ENCODE results near the gene ZBTB45.
A peak's percentile ranks its signal among the peaks of the same experiment; 100 is the strongest.

ZBTB45 gene

DNA sequence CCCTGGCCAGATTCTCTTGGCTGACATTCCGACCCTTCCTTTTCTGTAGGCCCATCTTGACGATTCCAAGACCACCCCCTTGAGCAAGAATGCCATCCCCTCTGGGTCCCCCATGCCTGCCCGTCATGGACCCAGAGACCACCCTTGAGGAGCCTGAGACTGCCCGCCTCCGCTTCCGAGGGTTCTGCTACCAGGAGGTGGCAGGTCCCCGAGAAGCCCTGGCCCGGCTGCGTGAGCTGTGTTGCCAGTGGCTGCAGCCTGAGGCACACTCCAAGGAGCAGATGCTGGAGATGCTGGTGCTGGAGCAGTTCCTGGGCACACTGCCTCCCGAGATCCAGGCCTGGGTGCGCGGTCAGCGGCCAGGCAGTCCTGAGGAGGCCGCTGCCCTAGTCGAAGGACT, 42.5 kb downstream of the ZBTB45 start:
- H3K23ac ChIP-seq (ENCODE audit: low read length): no peak overlapping the region
- no peak overlapping the region for H3K4me3 ChIP-seq (ENCODE audit: low read depth, low read length)
- no peaks in the 10 kb centered on the region for H3K27me3 ChIP-seq (ENCODE audit: insufficient read depth, low read length)
- peaks cover 7 to 13% of the 10 kb centered on the region in 2 experiments for H3K4me1 ChIP-seq (ENCODE audit: control insufficient read depth in 1 of 2, insufficient read depth in 2 of 2, low read length in 2 of 2)
- peaks cover 3% of the 10 kb centered on the region for H3K79me2 ChIP-seq (ENCODE audit: control insufficient read depth, insufficient read depth, low read length, poor library complexity)
- H3K4ac ChIP-seq (ENCODE audit: low read depth, low read length): no peak overlapping the region
- H3K36me3 ChIP-seq (ENCODE audit: control insufficient read depth in 1 of 2, insufficient read depth in 2 of 2, low read length in 2 of 2): peaks cover 24 to 28% of the 10 kb centered on the region in 2 experiments
- no peaks in the 10 kb centered on the region for H3K9me3 ChIP-seq (ENCODE audit: insufficient read depth, low read depth, low read length)
- H3K79me1 ChIP-seq (ENCODE audit: low read length): peaks cover 11% of the 10 kb centered on the region
- H4K12ac ChIP-seq (ENCODE audit: low read depth, low read length): peak overlapping the region; percentile 34
- H3K14ac ChIP-seq (ENCODE audit: low read length): no peak overlapping the region
- H2AK5ac ChIP-seq (ENCODE audit: low read length): no peak overlapping the region
- no peak overlapping the region for H2BK12ac ChIP-seq (ENCODE audit: low read length)
- no peak for DNase-seq
- H2BK5ac ChIP-seq (ENCODE audit: low read depth, low read length, poor library complexity): no peak overlapping the region
- H3K27ac ChIP-seq (ENCODE audit: low read depth, low read length): no peak overlapping the region
- H3K4me2 ChIP-seq (ENCODE audit: low read length): peak overlapping the region; percentile 98
- peak overlapping the region; percentile 36 for H4K8ac ChIP-seq (ENCODE audit: low read depth, low read length)
- no peak overlapping the region for H3K18ac ChIP-seq (ENCODE audit: low read length)
- peak overlapping the region; percentile 6 for H2AFZ ChIP-seq (ENCODE audit: insufficient read depth, low read length, poor library complexity)
- H3K9ac ChIP-seq (ENCODE audit: low read length): no peak overlapping the region
- no peak overlapping the region for H2BK120ac ChIP-seq (ENCODE audit: insufficient read depth, low read length, poor library complexity)
- WGBS (ENCODE audit: extremely low coverage, insufficient coverage, insufficient read length): no CpG with 5 or more reads among the region's 15 CpGs
- H4K91ac ChIP-seq (ENCODE audit: low read depth, low read length): no peak overlapping the region

DNA sequence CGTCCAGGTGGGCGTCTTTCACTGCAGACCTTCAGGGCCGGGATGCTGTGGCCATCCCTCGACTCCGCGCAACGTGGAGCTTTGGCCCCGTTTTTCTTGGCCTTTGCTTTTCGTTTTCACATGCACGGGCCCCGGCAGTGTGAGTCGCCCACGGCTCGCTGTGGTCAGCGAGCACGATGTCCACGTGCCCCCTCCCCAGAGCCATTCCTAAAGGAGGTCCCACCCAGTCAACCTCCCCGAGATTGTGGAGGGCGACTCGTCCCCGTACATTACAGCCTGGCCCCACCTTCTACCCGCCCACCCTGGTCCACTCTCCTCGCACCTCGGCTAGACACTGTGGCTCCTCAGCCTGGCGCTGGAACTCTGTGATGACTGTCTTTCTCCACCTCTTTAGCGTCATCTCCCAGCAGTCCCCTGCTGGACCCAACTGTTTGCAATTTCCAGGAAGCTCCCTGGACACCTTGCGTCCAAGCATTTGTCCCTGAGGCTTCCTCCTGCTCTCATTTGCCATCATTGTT, 43.1 kb downstream of the ZBTB45 start:
- peak overlapping the region; percentile 6 for H2AK5ac ChIP-seq (ENCODE audit: low read length)
- H3K27ac ChIP-seq (ENCODE audit: low read depth, low read length): peak overlapping the region; percentile 87
- no CpG with 5 or more reads among the region's 27 CpGs for WGBS (ENCODE audit: extremely low coverage, insufficient coverage, insufficient read length)
- H3K79me2 ChIP-seq (ENCODE audit: control insufficient read depth, insufficient read depth, low read length, poor library complexity): peaks cover 3% of the 10 kb centered on the region
- peak overlapping the region; percentile 16 for H2BK5ac ChIP-seq (ENCODE audit: low read depth, low read length, poor library complexity)
- H3K4me2 ChIP-seq (ENCODE audit: low read length): peak overlapping the region; percentile 98
- peaks cover 30 to 34% of the 10 kb centered on the region in 2 experiments for H3K36me3 ChIP-seq (ENCODE audit: control insufficient read depth in 1 of 2, insufficient read depth in 2 of 2, low read length in 2 of 2)
- peak overlapping the region; percentile 53 for H3K4ac ChIP-seq (ENCODE audit: low read depth, low read length)
- DNase-seq: peak in 1 of 2 donors; percentile 35
- peak overlapping the region; percentile 84 for H2AFZ ChIP-seq (ENCODE audit: insufficient read depth, low read length, poor library complexity)
- no peaks in the 10 kb centered on the region for H3K27me3 ChIP-seq (ENCODE audit: insufficient read depth, low read length)
- H3K79me1 ChIP-seq (ENCODE audit: low read length): peaks cover 11% of the 10 kb centered on the region
- H3K14ac ChIP-seq (ENCODE audit: low read length): peak overlapping the region; percentile 65
- peak overlapping the region; percentile 52 for H4K91ac ChIP-seq (ENCODE audit: low read depth, low read length)
- no peak overlapping the region for H2BK12ac ChIP-seq (ENCODE audit: low read length)
- H3K4me1 ChIP-seq (ENCODE audit: control insufficient read depth in 1 of 2, insufficient read depth in 2 of 2, low read length in 2 of 2): peaks cover 7 to 13% of the 10 kb centered on the region in 2 experiments
- peak overlapping the region; percentile 50 for H3K18ac ChIP-seq (ENCODE audit: low read length)
- peak overlapping the region; percentile 73 for H3K4me3 ChIP-seq (ENCODE audit: low read depth, low read length)
- H3K9me3 ChIP-seq (ENCODE audit: insufficient read depth, low read depth, low read length): no peaks in the 10 kb centered on the region
- peak overlapping the region; percentile 78 for H4K8ac ChIP-seq (ENCODE audit: low read depth, low read length)
- peak overlapping the region; percentile 81 for H3K9ac ChIP-seq (ENCODE audit: low read length)
- H4K12ac ChIP-seq (ENCODE audit: low read depth, low read length): peak overlapping the region; percentile 56
- H3K23ac ChIP-seq (ENCODE audit: low read length): no peak overlapping the region
- H2BK120ac ChIP-seq (ENCODE audit: insufficient read depth, low read length, poor library complexity): no peak overlapping the region

DNA sequence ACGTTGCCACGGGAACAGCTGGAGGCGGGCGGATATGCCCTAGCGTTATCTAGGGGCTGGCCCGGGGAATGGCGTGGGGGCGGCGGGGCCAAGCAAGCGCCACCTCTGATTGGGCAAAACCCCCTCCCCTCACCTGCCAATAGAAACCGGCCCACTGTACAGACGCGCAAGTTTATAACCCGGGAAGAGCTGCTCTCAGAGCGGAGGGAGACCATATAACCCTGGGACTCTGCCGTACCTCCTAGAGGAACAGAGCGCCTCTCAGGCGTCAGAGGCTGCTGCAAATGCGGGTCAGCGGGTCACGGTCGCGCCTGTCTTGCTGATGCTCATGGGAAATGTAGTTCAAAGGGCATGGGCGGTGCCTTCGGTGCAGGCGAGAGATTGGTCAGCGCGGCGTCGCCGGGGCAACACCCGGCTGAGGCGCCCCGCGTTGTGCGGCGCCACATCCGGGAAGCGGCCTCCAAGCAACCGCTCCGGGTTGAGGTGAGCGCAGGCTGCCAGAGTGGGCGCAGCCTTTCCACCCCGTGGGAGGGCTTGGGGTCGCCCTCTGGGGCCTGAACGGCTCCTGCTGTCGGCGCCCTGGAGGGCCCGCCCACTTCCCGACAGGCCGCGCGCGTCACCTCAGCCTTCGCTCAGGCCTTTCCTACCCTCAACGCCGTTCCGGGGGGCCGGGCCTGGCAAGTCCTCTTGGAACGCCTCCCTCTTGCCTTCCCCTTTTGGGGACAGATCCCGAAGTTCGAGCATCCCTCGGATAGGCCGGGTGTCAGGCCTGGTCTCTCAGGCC, 43.7 kb downstream of the ZBTB45 start, which contains the start of gene ZNF446:
Gene ZNF446 (plus strand): TSS at position 639 of the 784 bp plus-strand sequence. CDS start 867 bp downstream, outside the sequence.
- Histone ChIP-seq H3K79me1 (ENCODE audit: low read length) (peaks cover 11% of the 10 kb centered on the region), H3K4ac (ENCODE audit: low read depth, low read length) (peak within 1 kb of the TSS; percentile 53), H3K36me3 (ENCODE audit: control insufficient read depth in 1 of 2, insufficient read depth in 2 of 2, low read length in 2 of 2) (peaks cover 27 to 33% of the 10 kb centered on the region in 2 experiments), H4K8ac (ENCODE audit: low read depth, low read length) (peak within 1 kb of the TSS; percentile 78), H3K9ac (ENCODE audit: low read length) (peak within 1 kb of the TSS; percentile 81), H3K4me2 (ENCODE audit: low read length) (peak within 1 kb of the TSS; percentile 98), H2BK5ac (ENCODE audit: low read depth, low read length, poor library complexity) (peak within 1 kb of the TSS; percentile 62), H3K4me1 (ENCODE audit: control insufficient read depth in 1 of 2, insufficient read depth in 2 of 2, low read length in 2 of 2) (peaks cover 7 to 13% of the 10 kb centered on the region in 2 experiments), H3K23ac (ENCODE audit: low read length) (no peak within 1 kb of the TSS), H3K79me2 (ENCODE audit: control insufficient read depth, insufficient read depth, low read length, poor library complexity) (peaks cover 3% of the 10 kb centered on the region), H4K91ac (ENCODE audit: low read depth, low read length) (peak within 1 kb of the TSS; percentile 52), H2BK120ac (ENCODE audit: insufficient read depth, low read length, poor library complexity) (peak within 1 kb of the TSS; percentile 28), H2AK5ac (ENCODE audit: low read length) (peak within 1 kb of the TSS; percentile 49), H2BK12ac (ENCODE audit: low read length) (no peak within 1 kb of the TSS), H2AFZ (ENCODE audit: insufficient read depth, low read length, poor library complexity) (peak within 1 kb of the TSS; percentile 84), H3K27me3 (ENCODE audit: insufficient read depth, low read length) (no peaks in the 10 kb centered on the region), H3K4me3 (ENCODE audit: low read depth, low read length) (peak within 1 kb of the TSS; percentile 73), H3K18ac (ENCODE audit: low read length) (peak within 1 kb of the TSS; percentile 50), H4K12ac (ENCODE audit: low read depth, low read length) (peak within 1 kb of the TSS; percentile 72), H3K14ac (ENCODE audit: low read length) (peak within 1 kb of the TSS; percentile 65), H3K27ac (ENCODE audit: low read depth, low read length) (peak within 1 kb of the TSS; percentile 87), H3K9me3 (ENCODE audit: insufficient read depth, low read depth, low read length) (no peaks in the 10 kb centered on the region)
- WGBS (ENCODE audit: extremely low coverage, insufficient coverage, insufficient read length): no CpG with 5 or more reads among the region's 64 CpGs
- peak; percentile 96 to 98 for DNase-seq

DNA sequence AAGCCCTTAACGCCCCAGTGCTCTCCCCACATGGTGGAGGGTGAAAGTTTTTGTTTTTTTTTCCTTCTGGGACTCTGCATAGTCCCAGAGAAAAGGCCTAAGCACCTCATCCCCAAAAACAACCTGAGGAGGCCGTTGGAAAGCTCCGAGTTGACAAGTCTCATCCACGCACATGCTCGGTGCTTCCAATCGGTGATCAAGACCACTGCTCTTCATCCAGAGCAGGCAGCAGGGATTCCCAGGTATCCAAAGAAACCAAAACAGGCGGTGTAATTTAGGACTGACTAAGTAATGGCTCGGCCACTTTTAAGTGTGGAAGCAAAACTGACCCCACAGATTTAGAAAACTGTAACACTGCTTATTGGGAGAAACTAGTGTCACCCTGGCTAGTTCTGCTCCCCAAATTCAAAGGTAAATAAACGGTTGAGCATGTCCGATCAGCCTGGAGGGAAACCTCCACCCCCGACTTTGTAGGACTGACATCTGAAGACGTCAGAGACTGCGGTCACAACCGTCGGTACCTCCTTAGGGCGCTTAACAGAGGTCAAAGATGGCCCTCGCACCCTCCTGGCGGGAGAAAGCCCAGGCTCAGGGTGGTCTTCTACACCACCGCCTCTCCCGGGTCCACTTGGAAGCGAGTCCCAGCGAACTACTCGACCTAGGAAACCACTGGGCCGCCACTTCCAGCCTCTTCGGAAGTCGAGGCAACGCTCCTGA, 44.5 kb downstream of the ZBTB45 start:
- H2BK12ac ChIP-seq (ENCODE audit: low read length): no peak overlapping the region
- H2BK5ac ChIP-seq (ENCODE audit: low read depth, low read length, poor library complexity): no peak overlapping the region
- peaks cover 3% of the 10 kb centered on the region for H3K79me2 ChIP-seq (ENCODE audit: control insufficient read depth, insufficient read depth, low read length, poor library complexity)
- no CpG with 5 or more reads among the region's 27 CpGs for WGBS (ENCODE audit: extremely low coverage, insufficient coverage, insufficient read length)
- peaks cover 26 to 31% of the 10 kb centered on the region in 2 experiments for H3K36me3 ChIP-seq (ENCODE audit: control insufficient read depth in 1 of 2, insufficient read depth in 2 of 2, low read length in 2 of 2)
- H3K4me2 ChIP-seq (ENCODE audit: low read length): peak overlapping the region; percentile 98
- H3K14ac ChIP-seq (ENCODE audit: low read length): peak overlapping the region; percentile 34
- H2AFZ ChIP-seq (ENCODE audit: insufficient read depth, low read length, poor library complexity): peak overlapping the region; percentile 66
- peaks cover 11% of the 10 kb centered on the region for H3K79me1 ChIP-seq (ENCODE audit: low read length)
- H3K4me1 ChIP-seq (ENCODE audit: control insufficient read depth in 1 of 2, insufficient read depth in 2 of 2, low read length in 2 of 2): peaks cover 7 to 13% of the 10 kb centered on the region in 2 experiments
- H4K12ac ChIP-seq (ENCODE audit: low read depth, low read length): peak overlapping the region; percentile 46
- peak overlapping the region; percentile 69 for H4K8ac ChIP-seq (ENCODE audit: low read depth, low read length)
- no peak overlapping the region for H3K23ac ChIP-seq (ENCODE audit: low read length)
- H3K9ac ChIP-seq (ENCODE audit: low read length): peak overlapping the region; percentile 18
- peak overlapping the region; percentile 87 for H3K27ac ChIP-seq (ENCODE audit: low read depth, low read length)
- H2AK5ac ChIP-seq (ENCODE audit: low read length): peak overlapping the region; percentile 49
- no peaks in the 10 kb centered on the region for H3K9me3 ChIP-seq (ENCODE audit: insufficient read depth, low read depth, low read length)
- peak overlapping the region; percentile 10 for H2BK120ac ChIP-seq (ENCODE audit: insufficient read depth, low read length, poor library complexity)
- DNase-seq: no peak
- H3K4ac ChIP-seq (ENCODE audit: low read depth, low read length): peak overlapping the region; percentile 24
- peak overlapping the region; percentile 73 for H3K4me3 ChIP-seq (ENCODE audit: low read depth, low read length)
- H3K18ac ChIP-seq (ENCODE audit: low read length): no peak overlapping the region
- peak overlapping the region; percentile 36 for H4K91ac ChIP-seq (ENCODE audit: low read depth, low read length)
- H3K27me3 ChIP-seq (ENCODE audit: insufficient read depth, low read length): no peaks in the 10 kb centered on the region

Data from trophoblast cell (in vitro differentiated cells and primary cell).